AG09319 (cell line): ENCODE measurements around the gene LCN10.

ENCODE experiments used
- DNase-seq: peaks from one replicate; pipeline ENCODE4 v3.0.0-alpha.2; 2010; ENCODE audit warnings: low read depth; ENCODE audit errors: extremely low read depth
- CTCF ChIP-seq: IDR thresholded peaks from 2 replicates; pipeline ENCODE4 v1.5.1; 2011; ENCODE audit warnings: low read depth, mild to moderate bottlenecking, inconsistent platforms, low read length, moderate library complexity

The LCN10 gene

GRCh38 chr9:136719195-136719880 is 23.4 kb downstream of the LCN10 start:
- no peak for DNase-seq
- TF ChIP-seq CTCF = no peak

GRCh38 chr9:136718345-136719194 is 24.2 kb downstream of the LCN10 start:
- no peak for TF ChIP-seq CTCF
- no peak for DNase-seq

- no peak for DNase-seq
- TF ChIP-seq CTCF = no peak
Measured at GRCh38 chr9:136717399-136717798, 25.3 kb downstream of the LCN10 start.

GRCh38 chr9:136714893-136715274 is 27.9 kb downstream of the LCN10 start:
- no peak for TF ChIP-seq CTCF
- DNase-seq = no peak

- DNase-seq = no peak
- TF ChIP-seq CTCF = no peak
Measured at GRCh38 chr9:136714096-136714892, 28.4 kb downstream of the LCN10 start.

- TF ChIP-seq CTCF = no peak
- no peak for DNase-seq
Measured at GRCh38 chr9:136713550-136713949, 29.2 kb downstream of the LCN10 start.
